Nephron progenitor cell (in vitro differentiated cells): ENCODE measurements around the gene SYNJ2.

Experiments used
- DNase-seq: peaks from one replicate; pipeline ENCODE4 v3.0.0; 2021
- H3K27ac Mint-ChIP-seq: 2 replicates; pipeline ENCODE4 v1.8.0; 2021; ENCODE audit warnings: mild to moderate bottlenecking, moderate library complexity, mixed read lengths
- H3K27me3 Mint-ChIP-seq: 2 replicates; pipeline ENCODE4 v1.8.0; 2021; ENCODE audit warnings: mild to moderate bottlenecking, low read depth, mixed read lengths; ENCODE audit not compliant: poor library complexity
- H3K36me3 Mint-ChIP-seq: 2 replicates; pipeline ENCODE4 v1.8.0; 2021; ENCODE audit warnings: low read depth, mixed read lengths
- H3K4me1 Mint-ChIP-seq: 2 replicates; pipeline ENCODE4 v1.8.0; 2021; ENCODE audit warnings: mixed read lengths
- H3K4me3 Mint-ChIP-seq: 2 replicates; pipeline ENCODE4 v1.8.0; 2021; ENCODE audit warnings: mild to moderate bottlenecking, moderate library complexity, mixed read lengths
- H3K9me3 Mint-ChIP-seq: 2 replicates; pipeline ENCODE4 v1.8.0; 2021; ENCODE audit warnings: mild to moderate bottlenecking, moderate library complexity, mixed read lengths
- TF ChIP-seq, protein P1 (sequence below): fragments of 200-600 bp; sonication (generic); IDR thresholded peaks from 2 replicates; pipeline ENCODE4 v1.5.0; 2021; ENCODE audit warnings: antibody characterized with exemption

Gene SYNJ2

DNA sequence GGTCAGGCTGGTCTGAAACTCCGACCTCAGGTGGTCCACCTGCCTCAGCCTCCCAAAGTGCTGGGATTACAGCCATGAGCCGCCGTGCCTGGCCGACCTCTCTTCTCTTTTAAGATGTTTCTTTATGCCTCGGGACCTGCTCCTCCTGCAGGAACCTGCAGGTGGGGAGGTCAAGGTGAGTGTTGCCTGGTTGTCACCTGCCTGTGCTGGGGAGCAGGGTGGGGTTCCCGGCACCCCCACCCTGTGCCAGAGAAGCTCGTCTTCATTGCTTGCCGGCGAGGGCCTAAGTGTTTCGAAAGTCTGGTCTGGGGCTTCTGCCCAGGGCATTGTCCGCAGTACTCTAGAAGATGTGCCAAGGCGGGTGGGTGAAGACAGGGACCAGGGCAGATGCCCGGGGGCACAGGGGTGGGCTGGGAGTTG lies 36.0 kb downstream of the SYNJ2 start:
- Mint-ChIP-seq H3K4me3 (no peak overlapping the region), H3K9me3 (peaks cover 5% of the 10 kb centered on the region), H3K4me1 (peaks cover 26% of the 10 kb centered on the region), H3K27ac (peak overlapping the region; percentile 54), H3K36me3 (no peaks in the 10 kb centered on the region), H3K27me3 (no peaks in the 10 kb centered on the region)
- no peak for DNase-seq
- TF ChIP-seq, protein P1, sequence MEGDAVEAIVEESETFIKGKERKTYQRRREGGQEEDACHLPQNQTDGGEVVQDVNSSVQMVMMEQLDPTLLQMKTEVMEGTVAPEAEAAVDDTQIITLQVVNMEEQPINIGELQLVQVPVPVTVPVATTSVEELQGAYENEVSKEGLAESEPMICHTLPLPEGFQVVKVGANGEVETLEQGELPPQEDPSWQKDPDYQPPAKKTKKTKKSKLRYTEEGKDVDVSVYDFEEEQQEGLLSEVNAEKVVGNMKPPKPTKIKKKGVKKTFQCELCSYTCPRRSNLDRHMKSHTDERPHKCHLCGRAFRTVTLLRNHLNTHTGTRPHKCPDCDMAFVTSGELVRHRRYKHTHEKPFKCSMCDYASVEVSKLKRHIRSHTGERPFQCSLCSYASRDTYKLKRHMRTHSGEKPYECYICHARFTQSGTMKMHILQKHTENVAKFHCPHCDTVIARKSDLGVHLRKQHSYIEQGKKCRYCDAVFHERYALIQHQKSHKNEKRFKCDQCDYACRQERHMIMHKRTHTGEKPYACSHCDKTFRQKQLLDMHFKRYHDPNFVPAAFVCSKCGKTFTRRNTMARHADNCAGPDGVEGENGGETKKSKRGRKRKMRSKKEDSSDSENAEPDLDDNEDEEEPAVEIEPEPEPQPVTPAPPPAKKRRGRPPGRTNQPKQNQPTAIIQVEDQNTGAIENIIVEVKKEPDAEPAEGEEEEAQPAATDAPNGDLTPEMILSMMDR, result no peak

DNA sequence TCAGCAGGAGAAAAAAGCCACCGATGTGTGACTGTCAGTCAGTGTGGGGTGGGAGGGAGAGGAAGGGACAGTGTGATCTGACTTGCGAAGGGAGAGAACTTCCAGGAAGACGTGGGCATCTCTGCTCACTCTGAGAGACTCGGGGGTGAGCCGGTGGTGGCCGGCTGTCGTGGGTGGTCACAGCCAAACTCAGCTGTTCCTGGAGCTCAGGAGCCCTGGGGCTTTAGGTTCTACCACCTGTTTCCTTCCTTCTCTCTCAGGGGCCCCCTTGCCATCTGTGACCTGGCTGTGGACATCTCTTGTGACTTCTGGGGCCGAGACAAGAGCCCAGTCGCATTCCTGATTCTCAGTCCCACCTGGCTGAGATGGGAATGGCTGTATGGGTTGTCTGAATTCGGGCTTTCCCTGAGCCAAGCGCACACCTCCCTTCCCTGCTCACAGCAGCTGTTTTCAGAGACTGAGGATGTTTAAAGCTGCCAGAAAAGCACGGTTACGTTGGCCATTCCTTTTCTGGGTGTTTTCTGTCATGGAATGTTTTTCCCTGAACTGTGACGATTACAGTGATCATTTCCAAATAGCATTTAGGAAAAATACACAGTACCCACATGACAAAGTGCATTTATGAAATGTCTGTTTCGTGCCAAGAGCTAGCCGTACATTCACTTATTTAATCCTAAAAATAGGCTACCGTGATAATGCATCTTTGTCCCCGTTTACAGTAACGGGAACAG lies 36.5 kb downstream of the SYNJ2 start:
- Mint-ChIP-seq H3K36me3 (no peaks in the 10 kb centered on the region), H3K4me1 (peaks cover 26% of the 10 kb centered on the region), H3K27me3 (no peaks in the 10 kb centered on the region), H3K4me3 (no peak overlapping the region), H3K9me3 (no peaks in the 10 kb centered on the region), H3K27ac (peak overlapping the region; percentile 54)
- DNase-seq, result no peak
- TF ChIP-seq, protein P1, result no peak

DNA sequence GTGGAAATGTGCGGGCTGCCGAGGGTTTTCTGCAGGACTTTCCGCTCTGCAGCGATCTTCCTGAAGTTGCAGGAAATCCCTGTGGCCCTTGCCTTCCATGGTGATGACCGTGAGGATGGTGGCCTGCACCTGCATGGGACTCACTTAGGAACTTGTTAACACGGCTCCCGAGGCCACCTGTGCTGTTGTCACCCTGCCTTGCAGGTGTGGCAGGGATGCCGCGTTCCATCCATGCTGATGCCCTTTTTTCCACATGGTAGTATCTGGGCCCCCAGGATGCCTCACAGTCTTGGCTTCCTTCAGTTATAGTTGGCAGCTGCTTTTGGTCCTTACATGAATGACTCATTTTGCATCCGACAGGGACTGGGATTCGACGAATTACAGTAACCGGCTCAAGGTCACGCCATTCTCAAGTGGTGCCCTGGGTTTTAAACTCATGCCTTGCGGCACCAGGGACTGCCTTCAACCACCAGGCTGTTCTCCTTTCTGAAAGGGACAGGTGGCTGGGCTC lies 37.2 kb downstream of the SYNJ2 start:
- TF ChIP-seq, protein P1, result no peak
- no peaks in the 10 kb centered on the region for H3K36me3 Mint-ChIP-seq
- no peaks in the 10 kb centered on the region for H3K9me3 Mint-ChIP-seq
- no peak overlapping the region for H3K27ac Mint-ChIP-seq
- no peak overlapping the region for H3K4me3 Mint-ChIP-seq
- H3K27me3 Mint-ChIP-seq, result no peaks in the 10 kb centered on the region
- no peak for DNase-seq
- H3K4me1 Mint-ChIP-seq, result peaks cover 26% of the 10 kb centered on the region

DNA sequence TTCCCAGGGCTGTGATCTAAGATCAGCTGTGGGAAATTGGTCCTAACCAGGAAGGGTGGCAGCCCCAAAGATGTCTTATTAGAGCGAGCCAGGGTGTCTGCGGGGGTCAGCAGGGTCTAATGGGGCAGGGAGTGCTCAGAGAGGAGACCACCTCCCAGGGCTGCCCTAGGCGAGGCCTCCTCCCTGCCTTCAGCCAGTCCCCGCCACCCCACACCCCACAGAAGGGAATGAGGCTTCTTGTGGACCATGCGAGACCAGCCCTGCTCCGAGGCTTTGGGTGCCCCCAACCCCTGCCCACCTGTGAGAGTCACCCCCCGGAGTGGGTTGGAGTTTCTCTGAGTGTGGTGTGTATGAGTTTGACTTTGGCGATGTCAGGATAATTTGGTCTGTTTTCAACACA lies 37.8 kb downstream of the SYNJ2 start:
- no peak overlapping the region for H3K27ac Mint-ChIP-seq
- no peak for DNase-seq
- H3K36me3 Mint-ChIP-seq, result no peaks in the 10 kb centered on the region
- no peaks in the 10 kb centered on the region for H3K27me3 Mint-ChIP-seq
- no peak overlapping the region for H3K4me3 Mint-ChIP-seq
- peaks cover 28% of the 10 kb centered on the region for H3K4me1 Mint-ChIP-seq
- TF ChIP-seq, protein P1, result no peak
- no peaks in the 10 kb centered on the region for H3K9me3 Mint-ChIP-seq

DNA sequence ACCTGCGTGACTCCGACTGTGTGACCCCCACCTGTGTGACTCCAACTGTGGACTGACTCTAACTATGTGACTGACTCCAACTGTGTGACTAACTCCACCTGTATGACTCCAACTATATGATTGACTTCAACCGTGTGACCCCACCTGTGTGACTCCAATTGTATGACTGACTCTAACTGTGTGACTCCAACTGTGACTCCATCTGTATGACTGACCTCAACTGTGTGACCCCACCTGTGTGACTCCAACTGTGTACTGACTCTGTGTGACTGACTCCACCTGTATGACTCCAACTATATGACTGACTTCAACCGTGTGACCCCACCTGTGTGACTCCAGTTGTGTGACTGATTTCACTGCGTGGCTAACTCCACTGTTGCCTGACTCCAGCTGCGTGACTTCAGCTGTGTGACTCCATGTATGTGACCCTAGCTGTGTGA lies 38.6 kb downstream of the SYNJ2 start:
- H3K27ac Mint-ChIP-seq, result no peak overlapping the region
- no peaks in the 10 kb centered on the region for H3K27me3 Mint-ChIP-seq
- no peak overlapping the region for H3K4me3 Mint-ChIP-seq

More for the DNA sequence above, 38.6 kb downstream of the SYNJ2 start:
- Mint-ChIP-seq H3K9me3 (no peaks in the 10 kb centered on the region), H3K4me1 (peaks cover 31% of the 10 kb centered on the region), H3K36me3 (no peaks in the 10 kb centered on the region)
- TF ChIP-seq, protein P1, result no peak
- no peak for DNase-seq
